ENCODE measurements around the gene LRR1. TPM values are rescaled to one million over a fixed set of nuclear protein-coding genes. Genes with fewer than 3 reads are reported as not detected.

Gene LRR1
- total and polyA plus RNA-seq, 9 of the 15 experiments (the other 6 are each of a cell fraction or from before 2014, with no cell fraction given), result 26.5 to 58.1 (median 31.8) TPM

- DNase-seq (ENCODE audit: extremely low read depth in 1 of 4, low spot score in 3 of 4) (no peak), FAIRE-seq (no peak), ATAC-seq (no peak)
- H3K9me3 ChIP-seq (replicated peaks; ENCODE audit: control insufficient read depth, insufficient read depth, low read depth, low read length), result no peaks in the 10 kb centered on the region
- 4% methylated on average over 3 of the region's 3 CpGs for WGBS (ENCODE audit: insufficient coverage, low coverage, missing lambda C conversion rate)
- H4K20me1 ChIP-seq (replicated peaks; ENCODE audit: control insufficient read depth, insufficient read depth, low read length), result no peaks in the 10 kb centered on the region
- ChIA-PET POLR2A (interaction anchor here (1.1 kb wide), 1 partner anchor 8 kb away, joined by 3 read pairs; no protein-coding TSS in a partner anchor), CTCF (ENCODE audit: low intra/inter-chr PET ratio) (no interaction called here)
- no peaks in the 10 kb centered on the region for H3K27me3 ChIP-seq (ENCODE audit: control insufficient read depth in 2 of 2, insufficient read depth in 2 of 2, low read length in 2 of 2)
- in situ Hi-C loops (cut with MboI) (no loop called here), intact Hi-C loops (cut with micrococcal nuclease) (loop anchor here (10.0 kb wide), 1 partner anchor 89 kb away; no protein-coding TSS in a partner anchor)
- H3K27ac ChIP-seq (ENCODE audit: extremely low read depth, low read depth, low read length), result no peak overlapping the region
- no peak overlapping the region for H3K9ac ChIP-seq (ENCODE audit: insufficient read depth in 1 of 2, low read depth in 2 of 2, low read length in 2 of 2)
- no peak overlapping the region for H3K4me3 ChIP-seq
- no peak overlapping the region for H2AFZ ChIP-seq (ENCODE audit: low read depth, low read length)
- H3K4me1 ChIP-seq (replicated peaks in 1 of 2; ENCODE audit: control insufficient read depth in 2 of 2, insufficient read depth in 2 of 2, low read length in 2 of 2), result no peaks in the 10 kb centered on the region
- H3K36me3 ChIP-seq (ENCODE audit: control insufficient read depth, insufficient read depth, low read length), result no peaks in the 10 kb centered on the region
- TF ChIP-seq ZNF280A (IDR thresholded peaks at IDR 0.05; ENCODE audit: low read depth, partially characterized antibody) (no peak), ZNF398 (CRISPR knock-in tag; IDR thresholded peaks at IDR 0.05) (no peak), ZNF175 (CRISPR knock-in tag; IDR thresholded peaks at IDR 0.05; ENCODE audit: low read depth) (no peak), PURB (CRISPR knock-in tag; IDR thresholded peaks at IDR 0.05; ENCODE audit: low read depth) (no peak), KAT2B (IDR thresholded peaks at IDR 0.05; ENCODE audit: low read depth, low read length) (no peak), ZBTB8A (IDR thresholded peaks at IDR 0.05; ENCODE audit: partially characterized antibody) (no peak), GATAD2A (IDR thresholded peaks at IDR 0.05) (no peak), HEY1 (CRISPR knock-in tag; IDR thresholded peaks at IDR 0.05; ENCODE audit: borderline replicate concordance) (no peak), RCOR1 (IDR thresholded peaks at IDR 0.05; ENCODE audit: borderline replicate concordance in 1 of 2, low read depth in 2 of 2, low read length in 2 of 2) (no peak), ILF3 (IDR thresholded peaks at IDR 0.05; ENCODE audit: borderline replicate concordance) (no peak), ZNF140 (CRISPR knock-in tag; IDR thresholded peaks at IDR 0.05) (no peak), ZC3H8 (IDR thresholded peaks at IDR 0.05) (no peak), LEF1 (IDR thresholded peaks at IDR 0.05) (no peak), RBM25 (IDR thresholded peaks at IDR 0.05; ENCODE audit: low read depth, low read length, severe bottlenecking) (no peak), FOXA1 (IDR thresholded peaks at IDR 0.05; ENCODE audit: borderline replicate concordance) (no peak), GABPB2 (CRISPR knock-in tag; conservative IDR thresholded peaks at IDR 0.05) (no peak), HNRNPUL1 (IDR thresholded peaks at IDR 0.05; ENCODE audit: low read length) (no peak), TFE3 (CRISPR knock-in tag; IDR thresholded peaks at IDR 0.05) (no peak)
- no peaks in the 10 kb centered on the region for H3K9me1 ChIP-seq (ENCODE audit: control insufficient read depth, insufficient read depth, low read length)
- no peak overlapping the region for H3K4me2 ChIP-seq (ENCODE audit: insufficient read depth, low read length)
- H3K79me2 ChIP-seq (ENCODE audit: control insufficient read depth, insufficient read depth, low read length), result no peaks in the 10 kb centered on the region
- no TSS peak for BruUV-seq (replicated peaks)
Measured at GRCh38 chr14:49553892-49554291, 44.8 kb upstream of the LRR1 start.

All from K562 (cell line).